HG02642 (cell line): ENCODE data around the gene FRMD4B.

Experiments used
- ATAC-seq: cut with Tn5 transposase; IDR thresholded peaks from one replicate; pipeline ENCODE4 v1.9.1; 2021; ENCODE audit warnings: mild to moderate bottlenecking; ENCODE audit not compliant: unreplicated experiment, poor library complexity

FRMD4B gene

DNA sequence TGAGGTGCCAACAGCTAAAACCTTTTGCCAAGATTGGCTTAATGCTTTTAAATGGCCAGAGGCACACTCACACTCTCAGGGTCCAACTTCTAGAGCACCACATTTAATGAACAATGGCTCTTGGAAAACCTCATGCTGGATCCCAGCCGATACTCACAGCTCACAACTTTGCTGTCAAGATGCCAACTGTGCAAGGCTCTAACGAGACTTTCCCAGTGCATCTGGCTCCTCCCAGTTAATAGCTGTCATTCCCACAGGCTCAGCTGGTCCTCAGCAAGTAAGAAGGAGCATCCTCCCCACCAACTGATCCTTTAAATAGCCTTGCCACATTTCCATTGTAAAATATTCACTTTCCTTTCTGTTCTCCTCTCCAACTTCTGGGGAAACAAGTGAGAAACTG is 20.3 kb upstream of the FRMD4B start:
- ATAC-seq = no peak

DNA sequence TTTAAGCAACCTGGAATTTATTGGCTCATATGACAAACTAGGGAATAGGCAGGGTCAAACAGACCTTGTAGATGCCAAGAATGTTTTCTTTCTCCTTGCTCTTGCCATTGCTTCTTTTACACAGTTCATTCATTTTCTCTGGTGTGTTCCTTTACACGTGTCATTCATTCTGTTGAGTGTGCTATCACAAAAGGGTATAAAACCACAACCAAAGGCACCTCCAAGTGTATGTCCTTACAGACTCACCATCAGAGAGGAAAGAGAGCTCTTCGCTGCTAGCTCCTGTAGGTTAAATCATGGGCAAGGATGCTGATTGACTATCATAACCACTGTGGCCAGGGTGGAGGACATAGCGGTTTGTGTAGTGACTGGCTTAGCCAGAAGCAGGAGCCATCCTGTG is 19.2 kb upstream of the FRMD4B start:
- no peak for ATAC-seq

- ATAC-seq = no peak
These were observed 17.6 kb upstream of the FRMD4B start for GRCh38 chr3:69403454-69403853.

GRCh38 chr3:69400683-69401082 is 14.8 kb upstream of the FRMD4B start:
- no peak for ATAC-seq

GRCh38 chr3:69392850-69393249 is 7.0 kb upstream of the FRMD4B start:
- no peak for ATAC-seq

DNA sequence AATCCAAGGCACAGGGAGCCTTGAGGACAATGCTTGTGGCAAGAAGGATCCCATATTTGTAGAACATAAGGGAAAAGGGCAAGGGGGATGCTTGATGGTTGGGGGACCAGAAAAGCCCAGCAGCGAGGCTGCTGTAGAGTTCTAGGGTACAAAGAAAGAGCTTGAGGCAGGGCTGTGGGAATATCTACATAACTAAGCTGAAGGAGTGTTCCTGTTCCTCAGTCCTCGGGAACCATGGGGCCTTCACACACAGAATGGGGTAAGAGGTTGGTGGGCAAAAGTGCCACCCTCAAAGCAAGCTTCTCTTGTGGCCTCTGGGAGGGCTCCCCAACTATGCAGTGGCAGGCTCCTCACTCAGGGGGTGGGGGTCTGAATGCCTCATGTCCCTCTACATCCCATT is 6.5 kb upstream of the FRMD4B start:
- no peak for ATAC-seq

DNA sequence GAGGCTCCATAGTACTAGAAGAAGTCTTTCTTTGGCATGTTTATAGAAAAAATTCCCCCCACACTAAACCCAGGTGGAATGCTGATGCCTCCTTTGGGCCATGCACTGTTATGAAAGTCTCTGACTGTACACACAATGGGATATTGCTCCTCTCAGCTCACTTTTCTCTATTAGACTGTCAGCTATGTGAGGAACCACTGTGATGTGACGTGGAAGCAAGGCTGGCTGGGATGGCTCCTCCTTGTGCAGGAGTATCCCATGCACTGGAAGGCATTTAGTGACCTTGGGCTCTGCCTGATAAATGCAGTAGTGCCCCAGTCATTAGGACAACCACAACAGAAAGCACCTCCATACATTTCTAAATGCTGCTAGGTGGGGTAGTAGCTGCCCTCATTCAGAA is 5.7 kb upstream of the FRMD4B start:
- ATAC-seq = no peak

DNA sequence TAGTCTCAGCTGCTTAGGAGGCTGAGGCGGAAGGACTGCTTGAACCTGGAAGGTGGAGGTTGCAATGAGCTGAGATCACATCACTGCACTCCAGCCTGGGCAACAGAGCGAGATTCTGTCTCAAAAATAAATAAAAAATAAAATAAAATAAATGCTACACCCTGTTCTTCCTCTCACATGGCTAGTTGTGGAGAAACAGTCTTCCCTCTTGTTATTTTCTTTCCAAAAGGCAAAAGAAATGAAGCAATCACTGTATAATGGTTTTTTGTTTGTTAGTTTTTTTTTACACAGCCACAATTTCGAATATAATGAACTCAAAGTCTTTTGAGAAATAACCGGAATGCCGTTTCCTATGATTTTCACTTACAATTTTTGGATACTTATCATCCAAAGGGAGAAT is 4.9 kb upstream of the FRMD4B start:
- no peak for ATAC-seq

DNA sequence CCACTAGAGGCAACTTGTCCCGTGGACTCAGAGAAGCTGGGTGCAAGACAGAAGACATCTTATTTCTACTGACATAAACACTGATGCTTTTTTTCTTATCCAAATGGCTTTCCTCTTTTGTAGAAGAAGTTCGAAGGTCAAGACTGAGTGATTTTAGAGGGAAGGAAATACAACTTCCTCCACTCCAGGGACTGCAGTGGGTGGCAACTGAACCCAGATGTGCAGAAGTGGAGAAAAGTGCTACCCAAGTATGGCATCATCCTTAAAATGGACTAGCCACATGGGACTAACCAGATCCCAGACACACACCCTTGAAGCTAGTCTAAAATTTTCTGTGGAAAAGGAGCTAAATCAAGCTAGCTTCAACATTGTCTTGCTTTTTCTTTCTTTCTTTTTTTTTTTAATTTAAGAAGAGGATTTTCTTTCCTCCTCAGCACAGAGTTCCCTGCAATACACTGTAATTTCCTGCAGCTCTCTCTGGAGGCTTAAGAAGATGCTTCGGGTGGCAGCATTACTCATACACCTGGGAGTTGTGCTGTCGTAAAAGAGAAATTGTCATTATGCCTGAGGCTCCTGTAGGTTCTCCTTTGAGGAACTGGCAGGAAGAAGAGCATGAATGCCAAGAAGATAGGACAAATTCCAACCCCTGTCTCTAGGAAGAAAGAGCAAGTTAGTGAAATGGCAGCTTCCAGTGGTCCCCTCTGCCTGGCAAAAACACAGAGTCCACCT is 3.8 kb upstream of the FRMD4B start:
- ATAC-seq = no peak

DNA sequence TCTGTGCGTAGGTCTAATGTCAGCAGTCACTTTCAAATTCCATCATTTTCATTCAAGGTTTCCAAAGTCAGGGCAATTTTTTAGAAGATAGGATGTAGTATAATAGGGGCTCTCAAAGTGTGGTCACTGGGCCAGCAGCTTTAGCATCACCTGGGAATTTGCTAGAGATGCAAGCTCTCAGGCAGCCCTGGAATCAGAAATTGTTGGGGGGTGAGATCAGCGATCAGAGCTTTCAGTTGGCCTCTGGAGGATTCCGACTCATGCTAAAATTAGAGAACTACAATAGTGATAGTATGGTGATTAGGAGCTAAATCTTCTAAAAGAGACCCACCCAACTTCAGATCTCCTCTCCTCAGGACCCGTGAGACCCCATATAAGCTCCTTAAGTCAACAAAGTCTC is 2.4 kb upstream of the FRMD4B start:
- no peak for ATAC-seq

DNA sequence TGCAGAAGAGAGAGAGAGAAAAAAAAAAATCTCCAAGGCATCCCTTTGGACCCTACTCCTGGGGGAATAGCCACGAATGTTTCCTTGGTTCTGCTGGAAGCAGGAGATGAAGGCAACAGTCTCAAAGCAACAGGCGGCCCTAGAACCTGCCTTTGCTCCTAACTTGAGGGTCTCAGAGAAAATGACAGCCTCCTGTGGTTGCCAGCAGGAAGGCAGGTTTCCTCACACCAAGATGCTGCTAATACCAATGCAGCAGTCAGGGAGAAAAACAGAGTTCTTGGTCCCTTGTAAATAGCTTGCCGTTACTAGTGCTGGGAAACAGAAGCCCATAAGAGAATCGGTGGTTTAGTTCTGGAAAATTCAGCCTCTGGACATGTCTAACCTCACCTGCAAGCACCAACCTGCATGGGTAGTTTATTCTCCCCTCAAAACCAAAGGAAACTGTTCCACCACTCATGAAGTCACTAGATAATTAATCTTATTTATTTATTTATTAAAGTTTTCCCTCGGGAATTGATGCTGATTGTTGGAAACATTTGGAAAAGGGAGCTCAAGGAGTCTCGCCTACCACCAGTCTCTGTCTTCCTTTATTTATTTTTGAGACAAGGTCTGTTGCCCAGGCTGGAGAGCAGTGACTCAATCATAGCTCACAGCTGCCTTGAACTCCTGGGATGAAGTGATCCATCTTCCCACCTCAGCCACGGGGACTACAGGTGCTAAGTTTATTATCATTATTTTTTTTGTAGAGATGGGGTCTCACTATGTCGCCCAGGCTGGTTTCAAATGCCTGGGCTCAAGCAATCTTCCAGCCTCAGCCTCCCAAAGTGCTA is 883 bp upstream of the FRMD4B start:
- no peak for ATAC-seq

- ATAC-seq = no peak
These were observed 665 bp downstream of the FRMD4B start for GRCh38 chr3:69385123-69385722.

- no peak for ATAC-seq
These were observed 1.6 kb downstream of the FRMD4B start for GRCh38 chr3:69384326-69384725.

- no peak for ATAC-seq
These were observed 6.2 kb downstream of the FRMD4B start for GRCh38 chr3:69379661-69380060.

DNA sequence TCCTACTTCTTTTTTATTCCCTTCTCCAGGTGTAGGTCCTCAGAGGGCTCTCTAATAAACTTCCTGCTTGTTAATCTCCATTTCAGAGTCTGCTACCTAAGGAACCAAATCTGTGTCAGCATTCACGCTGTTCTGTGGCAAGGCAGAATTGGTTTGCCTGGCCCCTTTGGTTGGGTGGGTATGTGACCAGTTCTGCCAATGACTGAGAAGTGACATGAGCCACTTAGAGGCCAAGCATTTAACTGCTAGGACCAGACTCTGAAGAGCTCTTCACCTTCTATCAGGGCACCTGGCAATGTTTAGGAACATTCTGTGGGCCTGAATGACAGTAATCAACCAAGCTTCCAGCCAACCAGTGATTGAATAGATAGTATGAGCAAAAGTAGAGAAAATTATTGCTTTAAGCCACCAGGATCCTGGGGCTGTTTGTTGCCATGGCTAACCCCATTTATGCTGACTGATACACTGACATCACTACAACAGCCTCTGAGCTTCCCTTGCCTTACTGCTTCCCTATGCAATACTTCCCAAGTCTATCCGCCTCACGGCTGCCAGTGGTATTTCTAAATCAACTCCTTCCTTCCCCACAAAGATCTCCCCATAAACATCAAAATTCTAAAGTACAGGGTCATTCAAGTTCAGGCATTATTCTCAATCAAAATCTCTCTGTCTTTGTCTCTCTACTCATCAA is 7.6 kb downstream of the FRMD4B start:
- ATAC-seq = no peak

- ATAC-seq = no peak
These were observed 8.6 kb downstream of the FRMD4B start for GRCh38 chr3:69377262-69377661.

DNA sequence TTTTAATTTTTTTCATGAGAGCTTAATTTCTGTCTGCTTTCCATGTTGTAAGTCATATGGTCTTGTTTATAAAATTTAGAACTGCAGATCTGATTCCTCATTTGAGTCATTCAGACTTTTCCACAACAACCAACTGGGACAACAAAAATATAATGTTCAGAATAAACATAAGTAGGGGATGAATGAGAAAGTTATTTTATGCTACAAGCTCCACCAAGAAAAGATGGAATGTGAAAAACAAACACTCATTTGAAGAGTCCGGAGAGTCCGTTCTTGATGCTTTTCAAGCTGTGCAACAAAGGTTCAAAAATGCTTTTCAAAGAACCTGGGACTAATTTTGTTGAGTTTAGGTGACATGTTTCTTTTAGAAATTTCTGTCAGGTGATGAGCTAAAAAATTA is 9.2 kb downstream of the FRMD4B start:
- no peak for ATAC-seq

- no peak for ATAC-seq
These were observed 14.1 kb downstream of the FRMD4B start for GRCh38 chr3:69371816-69372215.

- no peak for ATAC-seq
These were observed 15.0 kb downstream of the FRMD4B start for GRCh38 chr3:69370901-69371301.

DNA sequence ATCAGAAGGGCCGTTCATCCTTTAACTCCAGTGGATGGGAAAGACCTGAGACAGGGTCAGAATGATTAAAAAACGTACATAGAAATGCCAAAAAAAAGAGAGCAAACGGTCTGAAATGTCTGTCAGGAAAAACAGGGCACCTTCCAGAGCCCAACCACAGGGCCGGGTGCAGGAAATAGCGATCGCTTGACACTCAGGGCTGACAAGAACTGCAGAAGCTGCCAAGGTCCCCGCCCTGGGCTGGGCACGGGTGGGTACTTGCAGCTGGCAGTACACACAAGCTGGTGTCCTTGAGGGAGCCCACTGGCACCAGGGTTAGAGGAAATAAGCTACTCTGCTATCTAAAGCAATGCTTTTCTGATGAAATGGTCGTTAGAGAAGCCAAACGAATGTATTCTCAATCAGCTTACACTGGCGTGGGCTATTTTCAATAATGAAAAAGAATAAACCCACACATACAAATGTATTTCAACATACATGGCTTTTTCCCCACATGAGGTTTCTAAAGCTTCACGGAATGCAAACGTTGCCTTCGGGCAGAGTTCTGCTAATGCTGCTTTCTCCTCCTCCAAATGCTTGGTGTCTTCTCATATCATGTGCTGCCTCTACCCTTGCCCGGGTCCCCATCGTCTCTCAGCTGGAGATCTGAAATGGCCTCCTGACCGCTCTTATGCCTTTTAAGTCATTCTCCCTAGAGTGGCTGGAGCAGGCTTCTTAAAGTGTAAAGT is 15.6 kb downstream of the FRMD4B start:
- no peak for ATAC-seq
